ENCODE data around the gene SLC11A2.
A peak's percentile ranks its signal among the peaks of the same experiment; 100 is the strongest.

Gene SLC11A2

GRCh38 chr12:51028126-51028812, 2.1 kb upstream of the SLC11A2 start:
- H3K4me3 ChIP-seq (ENCODE audit: low read length): peak overlapping the region; percentile 43
- peak; percentile 67 for TF ChIP-seq CTCF (IDR thresholded peaks at IDR 0.05; ENCODE audit: insufficient read depth, low read depth, low read length, missing control alignments)
- peak; percentile 84 for DNase-seq (ENCODE audit: low read depth)

- H3K4me3 ChIP-seq (ENCODE audit: low read length): no peak overlapping the region
- TF ChIP-seq CTCF (IDR thresholded peaks at IDR 0.05; ENCODE audit: insufficient read depth, low read depth, low read length, missing control alignments): no peak
- peak; percentile 32 for DNase-seq (ENCODE audit: low read depth)
These were observed 1.2 kb upstream of the SLC11A2 start for GRCh38 chr12:51027342-51027835.

GRCh38 chr12:51025338-51025835, 797 bp downstream of the SLC11A2 start:
- peak overlapping the region; percentile 76 for H3K4me3 ChIP-seq (ENCODE audit: low read length)
- no peak for DNase-seq (ENCODE audit: low read depth)
- TF ChIP-seq CTCF (IDR thresholded peaks at IDR 0.05; ENCODE audit: insufficient read depth, low read depth, low read length, missing control alignments): no peak

- peak overlapping the region; percentile 76 for H3K4me3 ChIP-seq (ENCODE audit: low read length)
These were observed 2.4 kb downstream of the SLC11A2 start for GRCh38 chr12:51023625-51024382.

GRCh38 chr12:51021694-51022093, 4.5 kb downstream of the SLC11A2 start:
- no peak overlapping the region for H3K4me3 ChIP-seq (ENCODE audit: low read length)
- no peak for TF ChIP-seq CTCF (IDR thresholded peaks at IDR 0.05; ENCODE audit: insufficient read depth, low read depth, low read length, missing control alignments)
- DNase-seq (ENCODE audit: low read depth): no peak

More at GRCh38 chr12:51023625-51024382, 2.4 kb downstream of the SLC11A2 start:
- no peak for TF ChIP-seq CTCF (IDR thresholded peaks at IDR 0.05; ENCODE audit: insufficient read depth, low read depth, low read length, missing control alignments)
- peak; percentile 11 for DNase-seq (ENCODE audit: low read depth)

GRCh38 chr12:51020448-51021182, 5.6 kb downstream of the SLC11A2 start:
- no peak for TF ChIP-seq CTCF (IDR thresholded peaks at IDR 0.05; ENCODE audit: insufficient read depth, low read depth, low read length, missing control alignments)
- DNase-seq (ENCODE audit: low read depth): no peak
- no peak overlapping the region for H3K4me3 ChIP-seq (ENCODE audit: low read length)

All from epithelial cell of esophagus (primary cell).